NOMO-1 treated with DMSO at 0.1 percent for 48 hours (cell line): ENCODE results near the gene PCGF2.

Experiments used
- DNase-seq: peaks from one replicate; lab custom pipeline; 2025; ENCODE audit not compliant: unreplicated experiment; lab: John Stamatoyannopoulos, UW

Gene PCGF2

GRCh38 chr17:38751808-38752307 is 3.7 kb upstream of the PCGF2 start:
- peak; percentile 54 for DNase-seq

GRCh38 chr17:38751144-38751807 is 3.1 kb upstream of the PCGF2 start:
- DNase-seq: peak; percentile 11

GRCh38 chr17:38750312-38751121 is 2.4 kb upstream of the PCGF2 start:
- DNase-seq: peak; percentile 36

DNA sequence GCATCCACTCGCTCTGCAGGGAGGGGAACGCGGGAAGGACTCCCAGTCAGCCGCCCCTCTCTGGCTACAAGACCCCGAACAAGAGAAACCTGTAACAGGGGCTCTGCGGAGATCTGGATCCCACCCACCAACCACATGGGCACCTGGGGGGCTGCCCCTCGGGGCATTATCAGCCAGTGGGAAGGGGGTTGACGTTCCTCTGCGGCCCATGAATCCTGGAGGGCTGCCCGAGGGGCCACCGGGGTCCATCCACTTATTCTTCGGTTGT is 1.8 kb upstream of the PCGF2 start:
- DNase-seq: no peak

- no peak for DNase-seq
Measured at GRCh38 chr17:38749223-38750043, 1.3 kb upstream of the PCGF2 start.

DNA sequence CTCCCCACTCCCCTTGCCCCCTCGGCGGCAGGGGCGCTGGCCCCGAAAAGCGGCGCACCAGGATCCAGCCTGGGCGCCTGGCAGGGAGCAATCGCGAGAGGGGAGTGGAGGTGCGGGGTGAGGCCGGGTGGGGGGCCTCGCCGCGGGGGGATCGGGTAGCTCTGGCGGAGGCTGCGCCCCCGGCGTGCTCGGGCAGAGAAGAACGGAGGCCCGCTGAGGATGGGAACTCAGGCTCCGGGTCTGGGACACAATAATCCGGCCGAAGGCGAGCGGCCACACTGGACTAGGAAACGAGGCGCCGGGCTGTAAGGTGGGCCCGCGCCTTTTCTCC is 721 bp upstream of the PCGF2 start:
- DNase-seq: no peak

DNA sequence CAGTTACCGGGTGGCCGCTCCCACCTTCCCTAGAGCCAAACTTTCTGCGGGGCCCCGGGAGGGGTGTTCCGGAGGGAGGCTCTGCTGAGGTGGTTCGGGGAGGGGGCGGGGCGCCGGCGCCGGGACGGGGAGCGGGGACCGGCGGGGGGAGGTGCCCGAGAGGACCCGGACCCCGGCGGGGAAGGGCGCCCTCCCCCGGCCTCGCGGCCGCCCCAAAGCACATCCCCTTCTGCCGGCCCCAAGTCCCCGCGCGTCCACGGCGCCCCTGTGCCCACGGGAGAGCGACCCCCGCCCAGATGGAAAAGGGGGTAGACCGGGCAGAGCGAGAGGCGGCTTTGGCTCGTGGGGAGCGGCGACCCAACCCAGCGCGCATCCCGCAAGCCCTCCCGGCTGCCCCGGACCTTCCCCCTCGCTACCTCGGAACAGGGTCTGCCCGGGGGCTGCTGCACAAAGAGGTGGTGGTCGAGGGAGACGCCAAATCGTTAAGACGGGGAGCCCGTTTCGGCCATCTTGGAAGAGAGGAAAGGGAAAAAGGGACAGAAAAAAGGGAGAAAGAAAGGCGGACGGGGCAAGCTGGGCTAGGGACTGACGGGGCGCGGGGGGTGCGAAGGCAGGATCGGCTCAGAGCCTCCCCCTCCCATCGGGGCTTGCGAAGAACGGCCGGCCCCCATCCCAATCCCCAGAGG is 530 bp downstream of the PCGF2 start:
- DNase-seq: no peak

DNA sequence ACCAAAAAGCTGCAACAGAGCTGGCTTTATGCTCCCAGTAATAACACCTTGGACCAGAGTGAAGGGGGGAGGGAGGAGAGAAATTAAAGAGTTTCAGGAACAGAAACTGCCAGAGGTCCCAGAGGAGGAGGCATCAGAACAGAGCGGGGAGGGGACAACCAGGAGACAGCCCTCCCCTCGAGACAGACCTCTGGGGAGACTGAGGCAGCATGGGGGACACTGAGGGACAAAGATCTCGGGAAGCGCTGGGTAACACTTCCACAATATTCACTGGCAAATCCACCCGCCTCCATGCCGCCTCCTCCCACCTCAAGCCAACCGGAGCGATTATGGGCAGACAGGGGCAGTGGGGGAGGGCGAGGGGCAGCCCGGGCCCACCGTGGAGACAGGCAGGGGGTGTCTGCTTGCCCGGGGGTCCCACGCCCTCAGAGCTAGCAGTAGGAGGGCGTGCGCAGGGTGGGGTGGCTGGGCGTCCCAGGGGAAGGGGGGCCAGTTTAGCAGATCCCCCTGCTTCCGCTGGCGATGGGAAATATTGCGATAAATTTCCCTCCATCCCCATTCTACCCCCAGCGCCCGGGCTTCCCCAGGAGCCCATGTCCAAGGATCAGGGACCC is 1.2 kb downstream of the PCGF2 start:
- peak; percentile 13 for DNase-seq

GRCh38 chr17:38746004-38746848 is 1.9 kb downstream of the PCGF2 start:
- DNase-seq: no peak

DNA sequence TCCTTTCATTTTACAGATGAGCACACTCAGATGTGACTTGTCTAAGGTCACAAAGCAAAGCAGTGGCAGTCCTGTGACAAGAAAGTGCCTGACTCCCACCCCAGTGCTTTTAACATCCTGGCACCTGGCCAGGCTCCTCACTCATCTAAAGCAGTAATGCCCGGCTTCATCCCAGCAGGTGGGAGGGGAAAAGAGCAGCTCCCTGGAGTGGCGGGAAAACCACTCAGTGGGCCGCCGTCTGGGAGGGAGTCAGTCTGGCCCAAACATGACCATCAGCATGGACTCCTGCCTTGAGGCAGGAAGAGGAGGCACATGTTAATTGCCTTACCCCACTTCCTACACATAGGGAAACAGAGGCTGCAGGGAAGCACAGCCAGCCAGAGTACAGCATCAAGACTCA is 2.6 kb downstream of the PCGF2 start:
- DNase-seq: no peak

DNA sequence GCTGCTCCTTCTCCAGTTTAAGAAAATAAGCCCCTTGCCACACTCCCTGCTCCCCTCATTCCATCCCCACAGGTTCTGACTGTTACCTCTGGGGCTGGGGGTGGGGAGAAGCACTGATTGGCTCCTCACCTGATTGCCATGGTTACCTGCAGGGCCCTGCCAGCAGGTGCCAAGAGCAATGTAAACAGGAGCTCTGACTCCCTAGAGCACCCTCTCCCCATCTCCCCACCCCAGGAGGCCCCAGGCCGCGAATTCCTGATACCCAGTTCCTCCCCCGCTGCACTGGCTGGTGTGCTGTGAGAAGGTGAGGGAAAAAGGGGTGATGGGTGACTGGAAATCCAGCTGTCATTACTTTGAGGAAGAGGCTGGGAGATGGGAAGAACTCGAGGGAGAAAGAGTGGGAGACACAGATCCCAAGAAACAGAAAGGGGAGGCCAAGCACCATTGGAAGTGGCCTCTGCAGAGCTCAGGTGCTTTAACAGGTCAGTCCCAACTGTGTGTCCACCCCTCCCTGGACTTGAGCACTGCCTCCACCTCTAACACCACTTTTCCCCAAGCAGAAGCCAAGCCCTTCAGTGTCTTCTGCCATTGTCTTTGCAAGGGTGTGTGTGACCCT is 4.5 kb downstream of the PCGF2 start:
- DNase-seq: no peak

- DNase-seq: no peak
Measured at GRCh38 chr17:38742411-38743308, 5.5 kb downstream of the PCGF2 start.

- no peak for DNase-seq
Measured at GRCh38 chr17:38741921-38742410, 6.2 kb downstream of the PCGF2 start.

DNA sequence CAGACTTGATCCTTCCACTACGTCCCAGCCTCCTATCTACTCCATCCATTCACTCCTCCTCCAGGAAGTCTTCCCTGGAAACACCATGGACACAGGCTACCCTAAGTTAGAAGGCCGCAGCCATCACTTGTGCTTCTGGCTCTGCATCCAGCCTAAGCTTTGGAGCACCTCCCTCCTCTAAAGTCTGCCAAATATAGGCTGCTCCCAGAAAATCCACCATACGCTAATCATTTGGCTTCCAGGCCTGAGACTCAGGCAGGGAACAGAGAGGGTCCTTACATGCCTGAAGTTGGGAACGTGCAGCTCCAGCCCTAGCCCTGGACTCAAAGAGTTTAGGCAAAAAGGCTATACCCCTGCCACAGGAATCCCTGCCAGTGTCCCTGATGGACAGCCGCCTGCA is 6.7 kb downstream of the PCGF2 start:
- no peak for DNase-seq

DNA sequence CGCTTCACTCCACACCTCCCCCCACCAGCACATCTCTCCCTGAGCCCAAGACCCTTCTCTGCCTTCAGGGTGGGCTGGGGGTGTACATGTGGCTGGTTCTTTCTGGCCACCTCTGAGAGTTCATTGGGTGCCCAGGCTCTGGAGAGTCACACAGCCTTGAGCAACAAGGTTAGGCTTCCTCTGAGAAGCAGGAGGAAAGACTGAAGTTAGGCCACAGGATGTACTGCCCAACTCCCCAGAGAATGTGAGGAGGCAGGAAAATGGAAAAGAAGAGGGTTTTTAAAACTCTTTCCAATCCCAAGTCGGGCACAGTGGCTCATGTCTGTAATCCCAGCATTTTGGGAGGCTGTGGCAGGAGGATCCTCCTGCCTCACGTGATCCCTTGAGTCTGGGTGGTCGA is 7.3 kb downstream of the PCGF2 start:
- DNase-seq: no peak

DNA sequence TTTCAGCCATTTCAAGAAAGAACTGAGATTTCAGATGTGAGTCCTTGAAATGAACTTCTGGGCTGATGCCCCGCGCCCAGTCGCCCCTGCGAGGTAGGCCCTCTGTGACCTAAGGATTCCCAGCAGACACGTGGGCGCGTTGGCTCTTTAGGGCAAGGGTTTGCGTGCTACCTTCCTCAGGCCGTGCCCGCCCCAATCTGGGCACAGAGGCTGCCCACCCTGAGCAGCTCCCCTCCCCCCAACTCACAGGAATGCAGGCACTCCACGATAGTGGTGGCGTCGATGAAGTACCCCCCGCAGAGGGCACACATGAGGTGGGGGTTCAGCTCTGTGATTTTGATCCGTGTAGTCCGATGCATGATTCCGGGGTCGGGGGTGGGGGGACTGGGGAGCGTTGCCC is 8.1 kb downstream of the PCGF2 start:
- DNase-seq: no peak

DNA sequence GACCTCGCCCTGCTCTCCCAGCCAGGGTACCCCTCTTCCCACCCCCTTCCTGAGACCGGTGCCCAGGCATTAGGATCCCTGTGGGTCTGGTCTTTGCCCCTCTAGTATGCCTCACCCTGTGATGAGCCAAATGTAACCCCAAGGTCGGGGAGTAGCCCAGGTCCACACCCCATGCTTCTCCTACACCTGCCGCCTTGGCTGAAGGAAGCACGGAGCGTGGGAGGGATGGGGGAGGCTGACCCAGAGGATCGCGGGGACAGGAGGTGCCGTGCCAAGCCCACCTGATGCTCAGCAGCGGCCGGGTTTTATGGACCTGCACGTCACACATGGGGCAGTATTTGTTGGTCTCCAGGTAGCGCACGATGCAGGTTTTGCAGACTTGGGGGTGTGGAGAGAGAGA is 8.8 kb downstream of the PCGF2 start:
- no peak for DNase-seq

- DNase-seq: no peak
Measured at GRCh38 chr17:38738686-38739085, 9.4 kb downstream of the PCGF2 start.
